GM23338 (cell line): Measurements from ENCODE around the gene RFX2. TPM values are rescaled to one million over a fixed set of nuclear protein-coding genes. Genes with fewer than 3 reads are reported as not detected.

ENCODE experiments used
- ATAC-seq: fragments of 200-7000 bp; cut with Tn5 transposase; 3 replicates; pipeline ENCODE4 v1.9.1; 2020
- DNase-seq: peaks from one replicate; pipeline ENCODE4 v3.0.0-alpha.2; 2015; ENCODE audit warnings: low spot score
- H2AFZ ChIP-seq: fragments of 200-600 bp; sonication (generic); 2 replicates; pipeline ENCODE4 v1.8.0; 2016; ENCODE audit warnings: antibody characterized with exemption, mild to moderate bottlenecking, moderate library complexity
- H3F3A ChIP-seq: fragments of 200-600 bp; sonication (generic); replicated peaks from 2 replicates; pipeline ENCODE4 v1.8.0; 2017; ENCODE audit warnings: antibody characterized with exemption, mixed run types, low read depth
- H3K27ac ChIP-seq: fragments of 200-600 bp; sonication (generic); 2 replicates; pipeline ENCODE4 v1.6.1; 2016; ENCODE audit warnings: low read depth
- H3K27me3 ChIP-seq: fragments of 200-600 bp; sonication (generic); 2 replicates; pipeline ENCODE4 v1.8.0; 2016; ENCODE audit warnings: mild to moderate bottlenecking, mixed run types, moderate library complexity; ENCODE audit not compliant: insufficient read depth
- H3K36me3 ChIP-seq: fragments of 200-600 bp; sonication (generic); 2 replicates; pipeline ENCODE4 v1.8.0; 2016; ENCODE audit warnings: mild to moderate bottlenecking; ENCODE audit not compliant: insufficient read depth
- H3K4me1 ChIP-seq: fragments of 200-600 bp; sonication (generic); 2 replicates; pipeline ENCODE4 v1.8.0; 2016; ENCODE audit warnings: mild to moderate bottlenecking, moderate library complexity; ENCODE audit not compliant: insufficient read depth
- H3K4me2 ChIP-seq: fragments of 200-600 bp; sonication (generic); 2 replicates; pipeline ENCODE4 v1.7.1; 2017; ENCODE audit warnings: mixed run types
- H3K4me3 ChIP-seq: fragments of 200-600 bp; sonication (generic); 2 replicates; pipeline ENCODE4 v1.6.1; 2016; ENCODE audit warnings: mixed run types
- H3K79me2 ChIP-seq: fragments of 200-600 bp; sonication (generic); replicated peaks from 2 replicates; pipeline ENCODE4 v1.8.0; 2017; ENCODE audit warnings: mild to moderate bottlenecking; ENCODE audit not compliant: insufficient read depth
- H3K9me2 ChIP-seq: fragments of 200-600 bp; sonication (generic); 2 replicates; pipeline ENCODE4 v1.8.0; 2017; ENCODE audit not compliant: insufficient read depth
- H4K20me1 ChIP-seq: fragments of 200-600 bp; sonication (generic); replicated peaks from 2 replicates; pipeline ENCODE4 v1.8.0; 2017; ENCODE audit warnings: mild to moderate bottlenecking; ENCODE audit not compliant: insufficient read depth
- H3K27ac Mint-ChIP-seq: 2 replicates; pipeline ENCODE4 v1.8.0; 2020; ENCODE audit warnings: inconsistent platforms, mild to moderate bottlenecking, moderate library complexity, mixed read lengths
- H3K27me3 Mint-ChIP-seq: 3 replicates; pipeline ENCODE4 v1.8.0; 2022; ENCODE audit warnings: low read depth, mild to moderate bottlenecking, moderate library complexity, mixed read lengths, inconsistent platforms; ENCODE audit not compliant: insufficient read depth, poor library complexity
- H3K36me3 Mint-ChIP-seq: 3 replicates; pipeline ENCODE4 v1.8.0; 2021; ENCODE audit warnings: low read depth, mild to moderate bottlenecking, inconsistent platforms, moderate library complexity, mixed read lengths
- H3K4me1 Mint-ChIP-seq: 3 replicates; pipeline ENCODE4 v1.8.0; 2020; ENCODE audit warnings: mild to moderate bottlenecking, inconsistent platforms, mixed read lengths
- H3K4me3 Mint-ChIP-seq: 3 replicates; pipeline ENCODE4 v1.8.0; 2021; ENCODE audit warnings: moderate library complexity, mild to moderate bottlenecking, inconsistent platforms, mixed read lengths
- H3K9me3 Mint-ChIP-seq: 3 replicates; pipeline ENCODE4 v1.8.0; 2020; ENCODE audit warnings: moderate library complexity, mild to moderate bottlenecking, inconsistent platforms, mixed read lengths
- CREB1 ChIP-seq: fragments of 250-450 bp; sonication (Bioruptor Pico); IDR thresholded peaks from 2 replicates; pipeline ENCODE4 v1.5.0; 2020; ENCODE audit warnings: low read depth, mild to moderate bottlenecking, moderate library complexity
- REST ChIP-seq: IDR thresholded peaks from one replicate; pipeline ENCODE4 v1.6.1; 2018; ENCODE audit warnings: antibody characterized with exemption; ENCODE audit not compliant: unreplicated experiment
- STAT1 ChIP-seq: IDR thresholded peaks from one replicate; pipeline ENCODE4 v1.6.1; 2016; ENCODE audit warnings: antibody characterized with exemption; ENCODE audit not compliant: unreplicated experiment
- ZNF331 ChIP-seq: fragments of 250-450 bp; sonication (Bioruptor Pico); IDR thresholded peaks from 2 replicates; pipeline ENCODE4 v1.5.0; 2020; ENCODE audit warnings: low read depth, mild to moderate bottlenecking, moderate library complexity
- ZNF462 ChIP-seq: fragments of 250-450 bp; sonication (Bioruptor Pico); IDR thresholded peaks from 2 replicates; pipeline ENCODE4 v1.5.0; 2020; ENCODE audit warnings: mild to moderate bottlenecking, moderate library complexity
- polyA plus RNA-seq: library from polyadenylated mRNA; unstranded; fragments of >200 nt; fragmentation: Nextera tagmentation; extraction: Ambion mirVana; gene quantifications from 2 replicates; pipeline ENCODE4 v1.2.1, GENCODE V29; 2016
- total RNA-seq: library from RNA; depleted of rRNA; stranded (reverse); fragments of >200 nt; shearing (Covaris generic); gene quantifications from 2 replicates; pipeline ENCODE4 v1.2.3, GENCODE V29; 2014

Gene RFX2
- total and polyA plus RNA-seq, 2 experiments from 2014 or later = 4.6 to 13.0 TPM

- Histone ChIP-seq H3K36me3 (no peaks in the 10 kb centered on the region), H3K4me1 (no peaks in the 10 kb centered on the region; the same call in 1 of the 2 replicates), H3F3A (no peaks in the 10 kb centered on the region), H3K4me3 (no peak overlapping the region), H3K27ac (no peak overlapping the region), H3K79me2 (no peaks in the 10 kb centered on the region), H2AFZ (peak overlapping the region; percentile 32; the same call in 1 of the 2 replicates), H3K27me3 (no peaks in the 10 kb centered on the region), H4K20me1 (no peaks in the 10 kb centered on the region), H3K9me2 (no peaks in the 10 kb centered on the region; the same call in 1 of the 2 replicates), H3K4me2 (no peak overlapping the region)
- DNase-seq (no peak), ATAC-seq (no peak)
- no peaks in the 10 kb centered on the region for H3K4me1 Mint-ChIP-seq
- H3K27me3 Mint-ChIP-seq = peaks cover 6% of the 10 kb centered on the region
- H3K27ac Mint-ChIP-seq = no peak overlapping the region
- peaks cover 55% of the 10 kb centered on the region for H3K9me3 Mint-ChIP-seq
- TF ChIP-seq STAT1 (no peak), ZNF331 (no peak), ZNF462 (CRISPR knock-in tag) (no peak)
- H3K36me3 Mint-ChIP-seq = peaks cover 11% of the 10 kb centered on the region
- no peak overlapping the region for H3K4me3 Mint-ChIP-seq
Measured at GRCh38 chr19:6138066-6138465, 27.8 kb upstream of the RFX2 start.

- Mint-ChIP-seq H3K36me3 (peaks cover 4% of the 10 kb centered on the region; the same call in 2 of the 3 replicates), H3K4me3 (no peak overlapping the region), H3K9me3 (peaks cover 31% of the 10 kb centered on the region), H3K27me3 (no peaks in the 10 kb centered on the region), H3K27ac (no peak overlapping the region), H3K4me1 (no peaks in the 10 kb centered on the region)
- ATAC-seq (no peak), DNase-seq (no peak)
- Histone ChIP-seq H3K79me2 (no peaks in the 10 kb centered on the region), H3K9me2 (no peaks in the 10 kb centered on the region), H2AFZ (no peak overlapping the region), H3K4me3 (no peak overlapping the region), H3K4me2 (no peak overlapping the region), H3F3A (no peaks in the 10 kb centered on the region), H4K20me1 (no peaks in the 10 kb centered on the region), H3K27ac (no peak overlapping the region), H3K4me1 (no peaks in the 10 kb centered on the region; the same call in 1 of the 2 replicates), H3K27me3 (no peaks in the 10 kb centered on the region), H3K36me3 (no peaks in the 10 kb centered on the region)
- TF ChIP-seq CREB1 (no peak), ZNF331 (no peak), STAT1 (no peak), REST (no peak)
Measured at GRCh38 chr19:6133231-6133630, 22.9 kb upstream of the RFX2 start.
